ENCODE measurements around the gene IRF8.

DNA sequence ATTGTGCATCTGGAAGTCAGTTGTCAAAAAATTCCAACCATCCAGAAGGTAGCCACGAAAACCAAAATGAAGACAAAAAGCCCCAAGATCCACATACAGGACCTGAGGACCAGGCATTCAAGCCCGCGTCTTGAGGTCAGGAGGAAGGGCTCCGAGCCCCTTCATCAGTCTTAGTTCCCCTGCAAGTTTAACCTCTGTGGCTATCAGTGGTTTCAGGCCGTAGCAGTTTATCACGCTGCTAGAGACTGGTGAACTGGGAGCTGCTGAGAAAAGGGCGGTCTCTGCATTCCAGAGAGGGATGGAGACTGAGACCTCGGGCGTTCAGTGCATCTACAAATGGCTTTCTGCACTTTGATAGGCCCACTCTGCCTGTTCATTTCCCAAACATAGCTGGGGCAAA is 70.6 kb downstream of the IRF8 start:
- TF ChIP-seq, protein P1, sequence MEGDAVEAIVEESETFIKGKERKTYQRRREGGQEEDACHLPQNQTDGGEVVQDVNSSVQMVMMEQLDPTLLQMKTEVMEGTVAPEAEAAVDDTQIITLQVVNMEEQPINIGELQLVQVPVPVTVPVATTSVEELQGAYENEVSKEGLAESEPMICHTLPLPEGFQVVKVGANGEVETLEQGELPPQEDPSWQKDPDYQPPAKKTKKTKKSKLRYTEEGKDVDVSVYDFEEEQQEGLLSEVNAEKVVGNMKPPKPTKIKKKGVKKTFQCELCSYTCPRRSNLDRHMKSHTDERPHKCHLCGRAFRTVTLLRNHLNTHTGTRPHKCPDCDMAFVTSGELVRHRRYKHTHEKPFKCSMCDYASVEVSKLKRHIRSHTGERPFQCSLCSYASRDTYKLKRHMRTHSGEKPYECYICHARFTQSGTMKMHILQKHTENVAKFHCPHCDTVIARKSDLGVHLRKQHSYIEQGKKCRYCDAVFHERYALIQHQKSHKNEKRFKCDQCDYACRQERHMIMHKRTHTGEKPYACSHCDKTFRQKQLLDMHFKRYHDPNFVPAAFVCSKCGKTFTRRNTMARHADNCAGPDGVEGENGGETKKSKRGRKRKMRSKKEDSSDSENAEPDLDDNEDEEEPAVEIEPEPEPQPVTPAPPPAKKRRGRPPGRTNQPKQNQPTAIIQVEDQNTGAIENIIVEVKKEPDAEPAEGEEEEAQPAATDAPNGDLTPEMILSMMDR (conservative IDR thresholded peaks at IDR 0.05; ENCODE audit: low read depth, low read length) = no peak
- no peak for TF ChIP-seq POLR2A (IDR thresholded peaks at IDR 0.05; ENCODE audit: low read depth, low read length)
